Activated CD4-positive, CD25-positive, alpha-beta regulatory T cell treated with anti-CD3 and anti-CD28 coated beads, Interleukin-2, amount 50 U/mL, for 72 hours (primary cell): Measurements from ENCODE around the gene AFF4.
"Not testable (repeated sequence)": the region's sequence is repeated elsewhere in the genome, so short reads cannot be mapped to it uniquely, and the experiment has no call there.

Source experiments
- DNase-seq: peaks from one replicate; pipeline ENCODE4 v3.0.0; 2021

Gene AFF4

GRCh38 chr5:132963171-132964104 lies at the start of gene AFF4:
Gene AFF4, minus strand, starts transcription at chr5:132963634. Its CDS starts 26,445 bp downstream, at chr5:132937189.
- peak; percentile 93 for DNase-seq

- not testable (repeated sequence) for DNase-seq
Measured at GRCh38 chr5:133008455-133008854, 45.0 kb upstream of the AFF4 start.

- DNase-seq, result no peak
Measured at GRCh38 chr5:133006653-133007052, 43.2 kb upstream of the AFF4 start.

GRCh38 chr5:132999246-132999645 lies 35.8 kb upstream of the AFF4 start:
- DNase-seq, result no peak

GRCh38 chr5:132998556-132998955 lies 35.1 kb upstream of the AFF4 start:
- no peak for DNase-seq

- no peak for DNase-seq
Measured at GRCh38 chr5:132996307-132996706, 32.9 kb upstream of the AFF4 start.

- no peak for DNase-seq
Measured at GRCh38 chr5:132987531-132988408, 24.3 kb upstream of the AFF4 start.

GRCh38 chr5:132982971-132983370 lies 19.5 kb upstream of the AFF4 start:
- DNase-seq, result not testable (repeated sequence)

- no peak for DNase-seq
Measured at GRCh38 chr5:132981288-132981687, 17.9 kb upstream of the AFF4 start.

- no peak for DNase-seq
Measured at GRCh38 chr5:132979976-132980375, 16.5 kb upstream of the AFF4 start.

- no peak for DNase-seq
Measured at GRCh38 chr5:132979367-132979940, 16.0 kb upstream of the AFF4 start.

- DNase-seq, result no peak
Measured at GRCh38 chr5:132976852-132977251, 13.4 kb upstream of the AFF4 start.

GRCh38 chr5:132972436-132972828 lies 9.0 kb upstream of the AFF4 start:
- not testable (repeated sequence) for DNase-seq

- no peak for DNase-seq
Measured at GRCh38 chr5:132971483-132972435, 8.3 kb upstream of the AFF4 start.

GRCh38 chr5:132965120-132965519 lies 1.7 kb upstream of the AFF4 start:
- no peak for DNase-seq

GRCh38 chr5:132962429-132963021 lies 909 bp downstream of the AFF4 start:
- DNase-seq, result no peak

- DNase-seq, result no peak
Measured at GRCh38 chr5:132961887-132962286, 1.5 kb downstream of the AFF4 start.

GRCh38 chr5:132961123-132961815 lies 2.2 kb downstream of the AFF4 start:
- DNase-seq, result not testable (repeated sequence)

- DNase-seq, result not testable (repeated sequence)
Measured at GRCh38 chr5:132956166-132956799, 7.2 kb downstream of the AFF4 start.

GRCh38 chr5:132953710-132954109 lies 9.7 kb downstream of the AFF4 start:
- DNase-seq, result no peak
